HG02884 (cell line): ENCODE results near the gene DNAJB4.
A peak's percentile ranks its signal among the peaks of the same experiment; 100 is the strongest.
"Not testable (repeated sequence)": the region's sequence is repeated elsewhere in the genome, so short reads cannot be mapped to it uniquely, and the experiment has no call there.

ENCODE experiments used
- ATAC-seq: cut with Tn5 transposase; IDR thresholded peaks from one replicate; pipeline ENCODE4 v1.9.1; 2021; ENCODE audit warnings: mild to moderate bottlenecking, moderate library complexity; ENCODE audit not compliant: unreplicated experiment

Gene DNAJB4

DNA sequence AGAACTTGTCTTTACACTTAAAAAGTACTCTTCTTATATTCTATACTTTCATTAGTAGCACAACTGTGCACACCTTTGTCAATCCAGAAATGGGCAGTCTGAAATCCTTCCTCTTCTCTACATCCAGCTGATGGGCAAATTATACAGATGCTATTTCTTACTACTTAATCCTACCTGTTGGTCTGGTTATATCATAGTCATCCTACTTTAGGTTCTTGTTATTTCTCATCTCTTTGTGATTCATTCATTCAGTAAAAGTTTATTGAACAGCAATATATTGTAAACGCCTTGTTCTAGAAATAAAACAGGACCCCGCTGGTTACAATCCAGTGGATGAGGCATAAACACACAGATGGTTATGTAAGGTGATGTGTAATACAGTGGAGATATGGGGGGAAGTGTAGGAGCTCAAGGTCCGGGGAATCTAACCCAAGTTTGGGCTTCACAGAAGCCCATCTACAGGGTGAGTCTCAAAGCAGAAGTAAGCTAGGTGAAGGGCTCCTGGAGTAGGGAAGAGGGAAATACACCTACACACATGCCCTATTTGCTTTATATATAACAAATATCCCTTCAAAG is 14.0 kb upstream of the DNAJB4 start:
- no peak for ATAC-seq

DNA sequence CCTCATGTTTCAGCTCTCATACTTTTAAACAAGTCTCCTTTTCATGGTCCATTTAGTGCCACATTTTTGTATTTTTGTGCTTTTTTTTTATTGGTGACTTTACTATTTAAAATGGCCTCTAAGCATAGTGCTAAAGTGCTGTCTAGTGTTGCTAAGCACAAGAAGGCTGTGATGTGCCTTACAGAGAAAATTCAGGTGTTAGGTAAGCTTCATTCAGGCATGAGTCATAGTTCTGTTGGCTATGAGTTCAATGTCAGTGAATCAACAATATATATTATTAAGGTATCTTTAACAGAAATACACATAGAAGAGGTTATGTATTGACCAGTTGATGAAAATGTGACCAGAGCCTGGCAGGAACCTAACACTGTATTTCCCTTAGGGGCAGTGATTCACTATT is 13.1 kb upstream of the DNAJB4 start:
- ATAC-seq, result no peak

DNA sequence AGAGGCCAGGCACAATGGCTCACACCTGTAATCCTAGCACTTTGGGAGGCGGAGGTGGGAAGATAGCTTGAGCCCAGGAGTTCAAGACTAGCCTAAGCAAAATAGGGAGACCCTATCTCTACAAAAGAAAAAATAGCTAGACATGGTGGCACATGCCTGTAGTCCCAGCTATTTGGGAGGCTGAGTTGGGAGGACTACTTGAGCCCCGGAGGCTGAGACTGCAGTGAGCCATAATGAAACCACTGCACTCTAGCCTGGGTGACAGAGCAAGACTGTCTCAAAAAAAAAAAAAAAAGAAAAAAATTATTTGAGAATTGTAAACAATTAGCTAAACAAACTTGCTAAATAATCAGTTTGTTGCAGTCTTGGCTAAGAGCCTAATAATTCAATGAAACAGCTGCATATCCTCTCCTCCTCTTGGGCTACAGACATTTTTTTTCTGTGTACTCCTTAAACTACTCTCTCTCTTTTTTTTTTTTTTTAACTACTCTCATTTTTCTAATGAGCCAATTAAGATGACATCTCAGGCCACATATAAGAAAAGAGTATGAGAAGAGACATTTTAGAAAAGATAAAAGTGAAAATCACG is 10.5 kb upstream of the DNAJB4 start:
- ATAC-seq, result no peak

DNA sequence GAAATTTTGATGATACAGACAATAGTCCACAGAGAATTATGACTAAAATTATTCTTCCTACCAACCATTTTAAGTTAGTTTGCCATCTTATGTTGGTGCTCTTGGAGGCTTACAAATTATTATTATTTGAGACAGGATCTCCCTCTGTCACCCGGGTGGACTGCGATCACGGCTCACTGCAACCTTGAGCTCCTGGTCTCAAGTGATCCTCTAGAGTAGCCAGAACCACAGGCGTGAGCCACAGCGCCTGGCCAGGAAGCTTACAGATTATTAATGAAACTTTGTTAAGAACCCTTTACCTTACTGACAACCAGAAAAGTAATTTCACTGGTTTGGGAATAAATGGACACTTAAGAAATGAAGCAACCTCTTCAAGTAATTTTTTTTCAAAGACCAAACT is 8.0 kb upstream of the DNAJB4 start:
- no peak for ATAC-seq

DNA sequence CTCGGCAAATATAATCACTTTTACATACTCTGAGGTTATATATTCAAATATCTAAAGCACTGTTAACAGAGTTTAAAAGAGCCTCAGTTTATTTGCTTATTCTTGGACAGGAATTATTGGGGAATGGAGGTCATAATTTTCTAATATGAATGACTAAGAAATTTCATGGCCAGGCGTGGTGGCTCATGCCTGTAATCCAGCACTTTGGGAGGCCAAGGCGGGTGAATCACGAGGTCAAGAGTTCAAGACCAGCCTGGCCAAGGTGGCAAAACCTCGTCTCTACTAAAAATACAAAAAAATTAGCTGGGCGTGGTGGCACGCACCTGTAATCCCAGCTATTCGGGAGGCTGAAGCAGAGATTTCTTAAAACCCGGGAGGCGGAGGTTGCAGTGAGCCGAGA is 4.2 kb upstream of the DNAJB4 start:
- ATAC-seq, result not testable (repeated sequence)

DNA sequence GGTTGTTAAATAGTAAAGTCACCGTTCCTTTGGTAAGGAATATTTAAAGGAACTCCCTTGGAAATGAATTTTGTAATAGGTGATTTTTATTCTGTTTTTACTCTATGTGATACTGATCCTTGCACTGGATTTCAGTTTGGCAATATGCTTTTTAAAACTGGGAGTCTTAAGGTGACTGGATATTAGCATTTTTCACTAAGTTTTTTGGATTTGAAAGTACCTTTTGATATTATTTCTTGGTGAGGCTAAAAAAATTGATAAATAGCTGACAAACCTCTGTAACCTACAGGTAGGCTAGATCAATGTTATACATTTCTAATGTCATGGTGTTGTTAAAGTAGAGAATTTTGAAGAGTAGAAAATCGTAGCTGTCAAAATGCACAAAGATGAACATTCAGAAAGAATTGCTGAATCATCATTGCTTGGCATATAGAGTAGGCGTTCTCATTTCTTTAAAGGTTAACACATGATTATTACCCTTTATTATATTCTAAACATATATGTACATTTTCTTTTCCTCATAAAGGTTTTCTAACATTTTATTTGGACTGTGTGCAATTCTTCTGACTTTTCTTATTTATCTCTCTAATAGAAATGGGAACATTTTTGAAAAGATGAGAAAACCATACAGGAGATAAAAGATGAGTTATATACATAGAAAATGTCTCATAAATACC is 1.5 kb upstream of the DNAJB4 start:
- ATAC-seq, result no peak

DNA sequence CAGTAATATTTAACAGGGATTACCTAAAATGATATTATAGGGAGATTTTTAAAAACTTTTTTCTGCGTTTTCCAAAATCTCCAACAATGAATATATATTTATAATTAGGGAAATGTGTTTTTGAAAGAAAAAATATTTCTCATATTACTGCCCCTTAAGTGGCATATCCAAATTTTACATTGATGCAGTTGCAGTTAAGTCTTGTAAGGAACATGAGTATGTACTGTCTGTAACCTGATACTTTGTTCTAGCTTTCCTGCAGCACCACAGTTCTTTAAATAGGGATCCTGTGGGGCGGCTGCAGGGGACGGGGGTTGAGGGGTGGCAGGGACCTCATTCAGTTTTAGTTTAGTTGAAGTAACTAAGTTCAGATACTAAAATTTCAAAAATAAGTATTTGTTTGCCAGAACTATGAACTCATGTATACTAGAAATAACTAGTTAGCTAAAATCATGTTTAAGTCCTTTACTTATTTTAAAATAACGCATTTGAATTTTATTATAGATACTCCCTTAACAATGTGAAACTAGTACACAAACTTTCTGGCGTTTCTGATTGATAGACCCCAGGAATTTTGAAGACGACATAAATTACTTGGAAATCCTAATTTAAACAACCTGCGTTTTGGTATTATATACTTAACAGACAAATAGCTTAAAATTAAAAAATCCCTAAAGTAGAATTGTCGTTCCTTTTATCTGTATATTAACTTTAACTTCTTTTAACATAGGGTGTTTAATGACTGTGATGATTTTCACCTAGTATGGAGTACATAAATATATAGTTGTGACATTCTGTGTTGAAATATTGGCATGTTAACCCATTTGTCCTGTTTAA is 639 bp upstream of the DNAJB4 start:
- peak; percentile 51 for ATAC-seq

DNA sequence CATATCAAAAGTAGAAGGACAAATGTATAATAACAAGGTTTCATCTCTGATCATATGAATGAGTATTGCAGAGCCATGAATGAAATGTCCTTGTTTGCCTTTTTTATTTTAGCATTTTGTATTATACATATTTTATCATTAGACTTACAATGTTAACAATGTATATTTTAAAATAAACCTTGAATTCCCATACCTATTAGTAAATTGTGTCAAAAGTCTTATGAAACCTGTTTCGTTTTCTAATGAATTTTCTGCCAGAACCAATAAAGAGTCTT is 646 bp downstream of the DNAJB4 start:
- no peak for ATAC-seq

DNA sequence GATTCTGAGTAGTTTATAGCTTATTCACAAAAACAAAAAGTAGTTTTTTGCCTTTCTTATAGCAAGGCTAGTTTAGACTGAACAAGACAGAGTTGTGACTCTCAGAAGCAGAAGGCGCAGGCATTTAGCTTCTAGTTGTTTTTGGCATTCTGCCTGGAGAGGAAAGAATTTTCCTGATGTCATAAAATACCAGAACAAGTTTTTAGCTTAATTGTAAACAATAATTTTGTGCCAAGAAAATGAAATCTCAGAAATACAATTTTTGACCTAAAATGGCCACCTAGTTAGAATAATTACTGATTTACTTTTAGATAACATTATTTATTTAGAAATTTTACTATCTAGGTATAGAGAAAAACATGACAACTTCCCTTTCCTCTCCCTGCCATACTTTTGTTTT is 1.0 kb downstream of the DNAJB4 start:
- no peak for ATAC-seq

DNA sequence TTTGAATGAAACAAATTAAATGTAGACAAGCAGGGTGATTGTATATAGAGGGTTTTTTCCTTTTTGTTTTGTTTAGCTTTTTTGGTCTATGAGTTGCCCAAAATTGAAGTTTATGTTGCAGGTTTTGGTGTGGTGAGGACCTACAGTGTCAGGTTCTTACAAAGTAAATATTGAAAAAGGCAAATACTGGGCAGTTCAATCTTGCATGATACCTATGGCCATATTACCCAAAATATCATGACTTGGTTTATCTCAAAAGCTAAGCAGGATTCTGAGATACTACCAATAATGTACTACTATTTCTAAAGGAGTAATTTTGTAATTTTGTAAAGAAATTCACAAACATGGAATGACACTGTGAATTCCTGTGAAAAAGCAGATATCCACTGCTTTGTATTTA is 1.8 kb downstream of the DNAJB4 start:
- no peak for ATAC-seq

DNA sequence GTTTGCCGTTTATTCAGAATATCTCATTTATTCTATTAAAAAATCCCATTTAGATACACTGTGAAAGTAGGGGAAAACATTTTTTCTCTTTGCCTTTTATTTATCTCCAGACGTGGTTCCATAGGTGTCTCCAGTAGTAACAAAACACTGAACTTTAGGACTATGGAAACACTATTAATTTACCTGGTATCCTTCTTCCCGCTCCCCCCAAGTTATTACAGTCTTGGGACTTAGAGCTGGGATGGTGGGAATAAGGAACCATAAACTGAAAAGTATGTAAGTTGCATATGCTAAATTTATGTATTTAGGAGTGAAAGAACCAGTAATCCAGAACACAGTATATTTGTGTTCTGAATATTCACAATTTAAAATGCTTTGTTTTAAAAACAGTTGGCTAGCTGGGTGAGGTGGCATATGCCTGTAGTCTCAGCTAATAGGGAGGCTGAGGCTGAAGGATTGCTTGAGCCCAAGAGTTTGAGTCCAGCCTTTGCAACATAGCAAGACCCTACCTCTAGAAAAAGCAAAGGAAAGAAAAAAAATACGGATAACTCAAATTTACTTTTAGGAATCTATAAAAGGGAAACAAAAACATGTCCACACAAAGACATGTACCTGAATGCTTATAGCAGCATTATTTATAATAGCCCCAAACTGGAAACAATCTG is 3.1 kb downstream of the DNAJB4 start:
- ATAC-seq, result no peak

DNA sequence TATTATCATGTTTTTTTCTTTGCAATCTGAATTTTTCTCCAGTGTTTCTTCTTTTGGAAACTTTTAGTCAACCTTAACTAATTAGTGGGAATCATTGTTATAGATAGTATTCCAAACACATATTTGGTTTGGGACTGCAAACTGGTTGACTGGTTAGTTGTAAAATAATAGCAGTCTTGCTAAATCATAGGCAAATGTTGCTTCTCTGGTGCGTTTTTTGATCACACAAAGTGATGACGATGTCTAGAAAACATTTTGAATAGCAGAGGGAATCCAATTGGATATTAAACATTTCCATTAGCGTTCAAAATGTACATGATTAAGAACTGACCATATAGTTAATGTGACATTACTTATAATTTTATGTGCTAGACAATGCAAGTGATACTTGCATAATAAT is 4.5 kb downstream of the DNAJB4 start:
- ATAC-seq, result no peak

DNA sequence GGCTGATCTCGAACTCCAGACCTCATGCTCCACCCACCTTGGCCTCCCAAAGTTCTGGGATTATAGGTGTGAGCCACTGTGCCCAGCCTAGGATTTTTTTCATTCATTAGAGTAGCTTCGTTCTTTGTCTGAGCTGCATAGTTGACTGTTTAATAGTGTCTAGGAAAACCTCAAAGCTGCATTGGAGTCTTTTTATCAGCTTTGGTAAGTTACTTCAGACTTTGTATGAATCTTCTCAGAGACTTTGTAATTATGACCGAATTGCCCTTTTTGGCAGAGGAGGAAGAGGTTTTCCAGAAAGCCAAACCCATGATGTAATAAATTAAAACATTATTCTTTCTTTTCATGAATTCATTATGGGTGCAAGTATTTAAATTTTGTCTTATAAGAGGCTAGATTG is 5.1 kb downstream of the DNAJB4 start:
- no peak for ATAC-seq

DNA sequence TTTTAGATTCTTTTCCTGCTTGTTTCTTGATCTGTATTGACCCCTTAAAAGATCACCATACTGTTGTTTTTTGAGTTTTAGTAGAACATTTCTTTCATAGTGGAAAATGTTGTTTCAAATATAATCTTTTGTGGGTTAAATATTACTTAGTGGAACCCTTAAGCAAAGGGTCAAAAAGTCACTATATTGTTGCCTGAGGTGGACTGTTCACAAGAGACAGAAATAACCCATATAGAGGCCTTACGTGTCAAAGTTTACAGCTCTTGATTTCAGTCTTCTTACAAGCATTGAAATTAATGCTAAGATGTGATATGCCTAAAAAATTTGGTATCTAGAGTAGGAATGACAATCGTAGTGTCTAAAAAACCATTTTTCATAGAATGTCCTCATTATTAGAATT is 6.3 kb downstream of the DNAJB4 start:
- ATAC-seq, result no peak

DNA sequence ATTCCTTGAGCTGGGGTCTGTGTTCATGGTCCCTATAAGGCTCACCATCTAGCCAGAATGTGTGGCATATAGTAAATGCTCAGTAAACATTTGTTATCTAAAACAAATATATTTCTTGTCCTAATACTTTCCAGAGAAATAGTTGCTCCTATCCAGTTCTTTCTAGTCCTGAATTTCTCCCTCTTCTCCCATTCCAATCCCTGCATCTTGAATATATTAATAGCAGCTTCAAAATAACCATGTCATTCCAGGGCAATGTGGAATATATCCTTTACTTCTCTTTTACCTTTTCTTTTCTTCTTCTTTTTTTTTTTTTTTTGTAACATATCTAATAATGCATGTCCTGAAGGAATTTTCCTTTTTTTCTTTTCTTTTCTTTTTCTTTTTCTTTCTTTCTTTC is 10.4 kb downstream of the DNAJB4 start:
- ATAC-seq, result no peak

DNA sequence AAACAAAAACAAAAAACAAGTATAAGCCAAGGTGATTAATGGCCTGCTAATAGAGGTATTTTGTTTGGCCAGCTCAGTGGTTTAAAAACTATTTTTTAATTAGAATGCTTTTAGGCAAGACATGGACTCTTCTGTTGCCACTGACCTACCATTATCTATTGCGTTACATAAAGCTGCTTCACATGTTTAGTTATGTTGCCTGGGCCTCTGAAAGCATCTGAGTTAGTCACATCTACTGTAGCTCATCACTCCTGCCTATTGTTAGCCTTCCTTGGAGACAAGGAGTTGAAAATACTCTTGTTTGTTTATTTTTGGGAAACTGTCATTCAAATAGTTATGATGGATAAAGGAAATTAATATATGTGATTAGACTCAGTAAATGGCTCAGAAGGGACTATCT is 14.3 kb downstream of the DNAJB4 start:
- ATAC-seq, result no peak

DNA sequence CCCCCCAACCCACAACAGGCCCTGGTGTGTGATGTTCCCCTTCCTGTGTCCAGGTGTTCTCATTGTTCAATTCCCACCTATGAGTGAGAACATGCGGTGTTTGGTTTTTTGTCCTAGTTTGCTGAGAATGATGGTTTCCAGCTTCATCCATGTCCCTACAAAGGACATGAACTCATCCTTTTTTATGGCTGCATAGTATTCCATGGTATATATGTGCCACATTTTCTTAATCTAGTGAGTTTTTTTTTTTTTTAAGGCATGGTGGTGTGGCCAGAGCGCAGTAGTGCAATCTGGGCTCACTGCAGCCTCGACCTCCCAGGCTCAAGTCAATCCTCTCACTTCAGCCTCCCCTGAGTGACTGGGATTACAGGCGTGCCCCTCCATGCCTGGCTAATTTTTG is 16.4 kb downstream of the DNAJB4 start:
- ATAC-seq, result not testable (repeated sequence)

DNA sequence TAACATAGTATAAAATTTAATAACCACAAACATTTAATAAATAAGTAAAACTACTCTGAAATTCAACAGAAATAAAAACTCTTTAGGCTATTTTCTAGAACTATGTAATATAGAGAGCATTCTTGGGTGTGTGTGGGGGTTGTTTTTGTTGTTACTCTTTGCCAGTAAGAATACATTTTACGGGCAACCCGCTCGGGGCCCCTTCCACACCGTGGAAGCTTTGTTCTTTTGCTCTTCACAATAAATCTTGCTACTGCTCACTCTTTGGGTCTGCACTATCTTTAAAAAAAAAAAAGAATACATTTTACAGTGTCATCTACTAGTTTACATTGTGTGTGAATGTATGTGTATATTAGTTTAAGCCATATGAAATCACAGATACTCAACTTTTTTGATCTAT is 25.1 kb downstream of the DNAJB4 start:
- ATAC-seq, result no peak

DNA sequence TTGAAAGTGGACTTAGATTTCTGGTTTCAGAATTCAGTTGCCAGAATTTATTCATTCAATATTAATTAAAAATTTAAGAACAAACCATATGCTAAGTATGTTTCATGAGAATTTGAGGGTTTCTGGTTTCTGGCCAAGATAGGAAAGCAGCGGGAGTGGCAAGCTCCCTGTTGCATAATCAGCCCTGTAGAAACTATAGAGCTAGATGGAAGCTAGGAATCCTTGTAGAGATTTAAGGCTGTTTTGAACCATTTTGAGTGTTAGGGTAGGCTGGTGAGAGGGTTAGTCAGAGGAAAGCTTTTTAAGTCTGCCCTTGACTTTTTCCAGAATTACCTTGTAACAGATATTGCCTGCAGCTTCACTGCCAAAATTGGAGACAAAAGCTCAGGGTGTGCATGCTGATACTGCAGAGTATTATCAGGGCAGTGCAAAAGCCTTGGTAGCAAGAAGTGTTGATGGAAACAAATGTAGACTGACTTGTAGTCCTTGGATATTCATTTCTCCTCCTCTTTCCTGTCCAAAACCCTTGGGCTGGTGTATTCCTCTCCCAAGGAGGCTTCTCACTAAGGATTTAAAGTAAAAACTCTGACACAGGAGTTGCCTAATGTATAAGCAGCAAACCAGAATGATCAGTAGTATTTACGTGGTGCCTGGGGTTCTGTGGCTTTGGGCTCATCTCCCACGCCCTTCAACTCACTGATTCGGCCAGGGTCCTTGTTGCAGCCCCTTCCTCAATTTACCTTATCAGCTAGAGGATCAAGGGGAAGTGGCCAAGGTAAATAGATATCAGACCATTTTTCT is 28.5 kb downstream of the DNAJB4 start:
- no peak for ATAC-seq

DNA sequence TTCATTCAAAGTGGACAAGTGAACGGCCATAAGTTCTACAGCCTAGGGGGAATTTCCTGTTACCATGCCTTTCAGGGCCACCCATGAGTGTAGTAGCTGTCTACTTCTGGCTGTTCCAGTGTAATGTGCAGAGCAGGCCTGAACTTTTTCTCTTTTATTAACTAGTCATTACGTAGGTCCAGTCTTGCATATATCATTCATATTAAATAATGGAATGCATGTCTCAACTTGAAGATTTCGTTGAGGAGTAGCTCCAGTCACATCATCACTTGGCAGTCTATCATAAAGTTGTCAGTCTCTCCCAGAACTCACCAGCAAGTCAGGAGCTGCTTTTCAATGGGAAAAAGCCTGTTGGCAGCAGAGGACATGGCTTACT is 29.0 kb downstream of the DNAJB4 start:
- no peak for ATAC-seq

DNA sequence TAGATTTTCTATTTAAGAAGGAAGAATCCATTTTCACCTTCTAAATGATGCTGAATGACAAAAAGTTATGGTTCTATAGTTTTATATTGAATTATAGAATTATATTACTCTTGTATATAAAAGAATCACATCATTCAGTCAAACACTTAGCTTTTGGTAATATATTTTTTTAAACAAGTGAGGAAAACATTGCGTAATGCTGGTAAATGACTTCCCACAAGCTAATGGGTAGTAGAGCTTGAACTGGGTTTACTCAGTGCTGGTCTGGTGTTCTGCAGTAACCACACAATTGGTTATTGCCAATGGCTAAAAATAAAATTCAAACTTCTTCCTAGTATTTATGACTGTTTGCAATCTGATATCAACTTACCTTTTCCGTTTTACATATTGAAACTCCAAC is 30.4 kb downstream of the DNAJB4 start:
- ATAC-seq, result no peak
